HG03378 (cell line): ENCODE measurements around the gene PSG6.
"Not testable (repeated sequence)": the region's sequence is repeated elsewhere in the genome, so short reads cannot be mapped to it uniquely, and the experiment has no call there.

Source experiments
- ATAC-seq: cut with Tn5 transposase; IDR thresholded peaks from one replicate; pipeline ENCODE4 v1.9.1; 2021; ENCODE audit warnings: mild to moderate bottlenecking, moderate library complexity; ENCODE audit not compliant: unreplicated experiment

The PSG6 gene

DNA sequence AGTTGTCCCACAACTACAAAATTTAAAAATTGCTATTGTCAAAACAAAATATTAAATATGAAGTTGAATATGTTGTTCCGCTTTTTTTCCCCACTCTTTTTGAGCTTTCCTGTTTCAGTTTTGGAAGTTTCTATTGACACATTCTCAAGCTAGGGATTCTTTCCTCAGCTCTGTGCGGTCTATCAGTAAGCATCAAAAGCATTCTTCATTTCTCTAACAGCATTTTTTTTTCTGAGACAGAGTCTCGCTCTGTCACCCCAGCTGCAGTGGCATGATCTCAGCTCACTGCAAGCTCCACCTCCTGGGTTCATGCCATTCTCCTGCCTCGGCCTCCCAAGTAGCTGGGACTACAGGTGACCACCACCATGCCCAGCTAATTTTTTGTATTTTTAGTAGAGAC, 4.8 kb downstream of the PSG6 start:
- not testable (repeated sequence) for ATAC-seq

GRCh38 chr19:42911731-42912130, 6.0 kb downstream of the PSG6 start:
- not testable (repeated sequence) for ATAC-seq

- not testable (repeated sequence) for ATAC-seq
Measured at GRCh38 chr19:42906162-42906561, 11.5 kb downstream of the PSG6 start.

GRCh38 chr19:42900561-42900960, 17.1 kb downstream of the PSG6 start:
- not testable (repeated sequence) for ATAC-seq

GRCh38 chr19:42899674-42900073, 18.0 kb downstream of the PSG6 start:
- ATAC-seq: not testable (repeated sequence)

DNA sequence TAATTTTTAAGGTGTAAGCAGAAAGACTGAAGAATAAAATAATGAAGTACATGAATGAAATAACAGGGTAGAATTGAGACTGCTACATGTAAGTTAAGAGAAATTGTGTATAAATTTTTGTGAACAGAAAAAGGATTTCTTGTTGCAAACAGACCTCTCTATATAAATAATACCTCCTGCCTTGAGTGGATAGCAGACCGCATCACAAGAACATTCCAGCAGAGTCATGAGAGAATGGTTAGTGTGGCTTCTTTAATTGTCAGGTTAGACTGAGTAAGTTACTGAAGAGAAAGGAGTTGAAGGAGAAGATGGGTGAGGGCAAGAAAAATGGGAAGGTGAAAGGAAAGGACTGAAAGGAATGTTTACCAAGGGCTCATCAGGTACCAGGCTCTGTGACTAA, 18.6 kb downstream of the PSG6 start:
- not testable (repeated sequence) for ATAC-seq

DNA sequence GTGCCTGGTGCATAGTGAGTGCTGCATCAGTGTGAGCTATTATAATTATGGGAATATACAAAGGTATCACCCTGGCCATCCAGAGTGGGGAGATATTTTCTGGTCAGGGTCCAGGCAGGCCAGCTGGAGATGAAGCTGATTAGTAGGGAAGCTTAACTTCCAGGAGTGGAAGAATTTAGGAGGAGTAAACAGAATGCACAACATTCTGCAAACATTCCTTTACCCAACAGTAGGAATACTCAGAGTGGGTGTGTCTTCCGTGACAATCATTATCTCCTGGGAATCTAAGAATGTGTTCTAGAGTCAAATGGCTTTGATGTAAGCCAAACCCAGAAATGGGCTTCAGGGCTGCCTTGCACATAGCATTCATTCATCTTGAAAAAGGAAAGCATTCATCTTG, 19.0 kb downstream of the PSG6 start:
- ATAC-seq: not testable (repeated sequence)

DNA sequence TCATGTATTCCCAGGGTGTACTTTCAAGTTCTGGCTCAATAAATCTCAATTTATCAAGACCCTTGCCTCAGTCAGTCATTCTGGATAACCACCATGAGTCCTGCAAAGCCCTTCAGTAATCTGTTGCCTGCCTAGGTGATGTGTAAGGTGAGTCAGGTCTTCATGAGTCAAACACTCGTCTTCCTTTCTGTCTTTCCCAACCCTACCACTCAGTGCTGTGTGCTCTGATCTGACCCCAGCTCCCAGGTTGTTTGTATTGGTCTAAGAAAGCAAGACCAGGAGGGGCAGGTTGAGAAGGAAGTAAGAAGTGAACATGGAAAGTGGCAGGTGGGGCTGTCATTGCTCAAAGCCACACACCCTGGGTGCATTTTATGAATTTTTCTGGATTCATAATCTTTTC, 20.0 kb downstream of the PSG6 start:
- not testable (repeated sequence) for ATAC-seq

DNA sequence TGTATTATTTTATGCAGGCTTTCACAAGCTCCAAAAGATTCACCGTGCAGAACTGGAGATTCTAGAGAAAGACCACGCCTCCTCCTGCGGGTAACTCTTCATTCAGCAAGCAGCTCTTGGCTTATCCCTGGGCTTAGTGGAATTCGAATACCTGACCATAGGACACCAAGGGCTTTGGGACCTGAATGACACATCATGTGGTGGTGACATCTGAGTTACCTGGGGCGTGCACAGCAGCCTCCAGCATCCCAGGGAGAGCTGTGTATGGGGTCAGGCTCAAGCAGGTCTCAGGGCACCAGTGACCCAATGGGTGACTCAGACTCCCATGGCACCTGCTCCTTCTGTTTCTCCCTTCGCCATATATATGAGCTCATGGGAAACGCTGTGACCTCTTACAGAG, 27.2 kb downstream of the PSG6 start:
- ATAC-seq: not testable (repeated sequence)

DNA sequence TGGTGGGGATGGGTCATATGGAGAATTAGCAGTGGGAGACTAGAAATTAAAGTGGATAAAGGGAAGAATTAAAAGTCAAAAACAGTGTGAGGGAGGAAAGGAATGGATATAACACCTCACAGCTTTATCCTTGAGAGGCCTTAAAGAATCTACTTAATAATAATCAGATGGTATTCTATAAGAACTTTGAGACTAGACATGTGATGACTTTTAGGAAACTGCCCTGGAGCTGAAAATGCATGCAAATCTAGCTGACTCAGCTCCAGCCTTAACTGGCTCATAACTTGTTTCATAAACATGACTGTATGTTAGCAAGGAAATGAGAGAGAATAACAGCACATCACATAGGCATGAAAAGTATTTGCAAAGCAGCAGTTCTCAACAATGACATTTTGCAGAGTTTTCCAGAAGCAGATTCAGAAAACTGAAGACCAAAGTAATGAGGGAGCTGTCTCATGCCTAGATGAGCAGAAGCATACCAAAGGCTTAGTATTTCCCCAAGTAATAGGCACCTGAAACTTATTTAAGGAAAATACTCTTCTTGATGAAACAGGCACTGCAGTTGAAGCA, 29.7 kb downstream of the PSG6 start:
- not testable (repeated sequence) for ATAC-seq

DNA sequence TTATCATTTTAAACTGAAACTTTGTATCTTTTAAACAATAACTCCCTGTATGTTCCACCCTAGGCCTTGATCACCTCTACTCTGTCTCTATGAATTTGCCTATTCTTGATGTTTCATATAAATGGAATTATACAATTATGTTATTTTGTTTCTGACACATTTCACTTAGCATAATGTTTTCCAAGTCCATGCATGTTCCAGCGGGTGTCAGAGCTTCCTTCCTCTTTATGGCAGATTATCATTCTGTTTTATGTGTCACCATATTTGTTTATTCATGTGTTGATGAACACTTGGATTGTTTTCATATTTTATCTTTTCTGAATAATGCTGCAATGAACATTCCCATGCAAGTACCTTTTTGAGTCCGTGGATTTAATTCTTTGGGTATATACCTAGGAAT, 35.0 kb downstream of the PSG6 start:
- not testable (repeated sequence) for ATAC-seq

DNA sequence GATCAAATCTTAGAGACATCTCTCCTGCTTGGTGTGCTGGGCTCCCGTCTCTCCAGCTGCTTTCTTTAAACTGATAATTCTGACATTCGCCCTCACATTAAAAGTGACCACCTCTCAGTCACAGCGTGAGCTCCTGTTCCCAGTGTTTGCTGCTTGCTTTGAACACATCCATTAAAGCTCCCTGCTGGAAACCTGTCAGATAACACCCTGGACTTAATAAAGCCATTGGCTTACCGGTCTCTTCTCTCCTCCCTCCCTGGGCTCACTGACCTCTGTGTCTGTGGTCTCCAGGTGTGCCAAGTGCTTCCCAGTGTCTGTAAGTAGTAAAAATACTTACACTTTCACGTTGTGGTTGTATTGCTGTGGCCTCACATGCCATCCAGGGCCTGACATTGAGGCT, 35.7 kb downstream of the PSG6 start:
- ATAC-seq: not testable (repeated sequence)

DNA sequence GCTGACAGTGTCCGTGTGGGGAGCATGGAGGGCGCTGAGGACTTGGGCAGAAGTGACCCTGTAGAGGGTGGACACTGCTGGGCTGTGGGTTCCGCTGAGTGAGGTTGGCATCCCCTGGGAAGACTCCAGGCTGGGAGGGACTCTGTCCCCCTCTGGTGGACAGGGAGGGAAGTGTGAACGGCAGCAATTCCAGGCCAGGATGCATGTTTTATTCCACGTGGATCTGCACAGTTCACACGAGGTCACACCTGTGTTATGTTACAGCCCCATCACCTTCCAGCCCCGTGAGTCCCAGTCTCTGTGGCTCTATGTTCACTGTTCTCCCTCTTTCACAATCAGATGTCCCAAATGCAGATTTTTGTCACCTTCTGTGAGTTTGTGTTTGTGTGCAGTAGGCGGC, 36.4 kb downstream of the PSG6 start:
- ATAC-seq: not testable (repeated sequence)

DNA sequence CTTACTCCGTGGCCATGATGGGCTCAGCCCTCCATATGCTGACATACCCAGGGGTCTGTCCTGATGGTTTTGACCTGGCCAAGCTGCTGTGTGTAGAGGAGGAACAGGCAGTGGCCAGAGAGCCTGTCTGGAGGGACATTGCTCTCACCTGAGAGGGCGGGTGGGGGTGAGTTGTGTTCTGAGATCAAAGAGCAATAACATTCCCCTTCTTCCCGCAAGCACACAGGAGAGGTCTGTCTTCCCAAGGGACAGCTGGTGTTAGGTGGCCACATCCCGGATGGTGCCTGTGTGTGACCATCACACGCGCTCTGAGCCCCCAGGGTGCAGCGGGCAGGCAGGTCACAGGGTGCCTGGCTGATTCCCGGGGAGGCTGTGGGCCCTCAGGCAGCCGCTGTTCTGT, 37.1 kb downstream of the PSG6 start:
- ATAC-seq: not testable (repeated sequence)

DNA sequence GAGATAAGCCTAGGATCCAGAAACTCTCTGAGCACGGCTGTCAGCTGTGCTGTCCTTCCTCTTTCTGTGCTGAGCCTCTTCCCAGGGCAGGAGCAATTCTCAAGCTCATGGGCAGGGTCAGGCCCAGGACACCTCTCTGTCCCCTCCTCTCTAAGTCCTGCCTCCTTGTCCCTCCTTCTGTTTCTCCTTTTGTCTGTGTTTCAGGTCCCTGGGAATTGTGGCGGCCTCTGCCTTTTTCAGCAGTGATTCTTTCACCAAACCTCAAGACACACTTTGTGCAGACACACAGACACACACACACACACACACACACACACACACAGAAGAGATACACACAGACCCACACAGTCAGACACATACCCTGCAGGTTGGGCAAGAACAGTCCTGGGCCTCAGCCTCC, 38.1 kb downstream of the PSG6 start, which contains the start of gene PSG1:
Gene PSG1, minus strand, starts transcription at position 101 of the 400 bp plus-strand sequence. CDS start 132 bp downstream, outside the sequence.
- no peak for ATAC-seq

DNA sequence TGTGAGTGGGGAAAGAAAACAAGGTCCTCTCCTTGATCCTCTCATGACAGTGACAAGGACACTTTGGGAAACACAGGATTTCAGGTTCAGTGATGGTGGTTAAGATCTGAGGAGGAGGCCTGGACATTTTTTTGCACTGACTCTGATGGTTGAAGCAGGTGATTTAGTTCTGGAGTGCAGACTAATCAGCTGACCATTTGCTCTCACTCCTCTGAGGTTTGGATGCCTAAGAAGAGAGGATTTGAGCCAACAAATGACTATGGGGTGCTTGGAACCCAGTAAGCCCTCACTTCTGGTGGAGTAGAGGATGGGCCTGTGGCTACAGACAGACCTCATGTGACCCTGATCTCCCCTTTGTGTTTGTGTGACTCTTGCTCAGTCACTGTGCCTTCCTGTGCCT, 41.1 kb downstream of the PSG6 start:
- not testable (repeated sequence) for ATAC-seq

GRCh38 chr19:42875881-42876280, 41.8 kb downstream of the PSG6 start:
- not testable (repeated sequence) for ATAC-seq

DNA sequence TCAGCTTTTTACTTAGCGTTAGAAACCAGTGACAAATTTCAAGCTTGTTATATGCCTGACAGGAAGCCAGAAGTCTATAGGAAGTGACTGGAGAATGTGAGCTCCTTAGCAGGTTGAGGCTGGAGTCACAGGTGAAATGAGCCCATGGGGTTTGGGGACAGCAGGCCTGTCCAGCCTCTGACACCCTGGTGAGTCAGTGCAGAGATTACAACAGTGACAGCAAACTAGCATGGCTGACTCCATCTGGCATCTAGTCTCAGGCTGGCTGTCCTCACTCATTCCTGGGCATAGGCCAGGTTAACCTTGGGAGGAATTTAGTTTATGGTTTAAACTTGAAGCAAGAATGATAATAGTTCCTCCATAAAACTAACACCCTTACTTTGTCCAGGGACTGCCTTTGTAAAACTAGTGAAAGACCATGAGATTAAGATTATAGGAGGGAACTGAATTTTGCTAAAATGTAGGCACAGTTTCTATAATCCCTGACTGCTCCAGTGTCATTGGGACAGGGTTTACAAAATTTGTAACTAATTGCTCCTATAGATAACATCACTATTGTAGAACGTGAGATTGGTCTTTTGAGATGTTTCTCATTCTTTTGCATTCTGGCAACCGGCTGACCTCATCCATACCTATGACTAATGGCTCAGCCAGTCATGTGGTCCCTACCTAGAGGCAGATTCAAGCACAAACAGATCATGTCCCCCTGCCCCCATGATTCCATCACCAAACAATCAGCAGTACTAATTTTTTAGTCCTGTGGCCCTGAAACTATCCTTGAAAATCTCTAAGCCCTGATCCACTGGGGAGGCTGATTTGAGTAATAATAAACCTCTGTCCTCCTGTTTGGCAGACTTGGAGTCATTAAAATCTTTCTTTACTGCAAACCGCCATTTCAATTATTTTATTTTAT, 42.5 kb downstream of the PSG6 start:
- not testable (repeated sequence) for ATAC-seq

- ATAC-seq: not testable (repeated sequence)
Measured at GRCh38 chr19:42874136-42874535, 43.6 kb downstream of the PSG6 start.

GRCh38 chr19:42872608-42873007, 45.1 kb downstream of the PSG6 start:
- ATAC-seq: no peak

DNA sequence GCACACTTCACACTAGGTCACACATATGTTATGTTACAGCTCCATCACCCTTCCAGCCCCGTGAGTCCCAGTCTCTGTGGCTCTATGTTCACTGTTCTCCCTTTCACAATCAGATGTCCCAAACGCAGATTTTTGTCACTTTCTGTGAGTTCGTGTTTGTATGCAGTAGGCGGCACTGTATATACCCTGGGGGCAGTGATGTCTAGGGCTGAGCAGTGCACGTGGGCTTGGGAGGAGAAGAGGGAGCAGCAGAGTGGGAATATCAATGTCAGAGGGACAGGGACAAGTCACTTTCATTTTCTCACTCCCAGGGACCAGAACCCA, 60.2 kb downstream of the PSG6 start:
- ATAC-seq: no peak

DNA sequence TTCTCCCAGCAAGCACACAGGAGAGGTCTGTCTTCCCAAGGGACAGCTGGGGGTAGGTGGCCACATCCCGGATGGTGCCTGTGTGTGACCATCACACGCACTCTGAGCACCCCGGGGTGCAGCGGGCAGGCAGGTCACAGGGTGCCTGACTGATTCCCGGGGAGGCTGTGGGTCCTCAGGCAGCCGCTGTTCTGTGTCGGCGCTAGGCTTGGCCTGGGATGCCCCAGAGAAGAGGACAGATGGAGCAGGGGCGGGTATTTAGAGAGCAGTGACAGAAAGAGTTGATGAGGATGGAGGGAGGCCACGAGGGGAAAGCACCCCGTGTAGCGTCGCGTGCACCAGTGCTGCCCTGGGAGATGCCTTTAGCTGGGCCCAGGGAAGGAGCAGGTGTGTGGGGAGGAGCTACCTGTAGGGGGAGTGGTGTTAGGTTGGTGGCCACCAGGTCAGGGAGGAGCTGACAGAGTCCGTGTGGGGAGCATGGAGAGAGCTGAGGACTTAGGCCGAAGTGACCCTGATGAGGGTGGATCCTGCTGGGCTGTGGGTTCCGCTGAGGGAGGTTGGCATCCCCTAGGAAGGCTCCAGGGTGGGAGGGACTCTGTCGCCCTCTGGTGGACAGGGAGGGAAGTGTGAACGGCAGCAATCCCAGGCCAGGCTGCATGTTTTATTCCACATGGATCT, 60.7 kb downstream of the PSG6 start:
- not testable (repeated sequence) for ATAC-seq
